Measurements from ENCODE around the gene ACTN1. TPM values are rescaled to one million over a fixed set of nuclear protein-coding genes. Genes with fewer than 3 reads are reported as not detected.

ACTN1 gene
- total and polyA plus RNA-seq, 2 experiments from 2014 or later: 121 to 280 TPM

DNA sequence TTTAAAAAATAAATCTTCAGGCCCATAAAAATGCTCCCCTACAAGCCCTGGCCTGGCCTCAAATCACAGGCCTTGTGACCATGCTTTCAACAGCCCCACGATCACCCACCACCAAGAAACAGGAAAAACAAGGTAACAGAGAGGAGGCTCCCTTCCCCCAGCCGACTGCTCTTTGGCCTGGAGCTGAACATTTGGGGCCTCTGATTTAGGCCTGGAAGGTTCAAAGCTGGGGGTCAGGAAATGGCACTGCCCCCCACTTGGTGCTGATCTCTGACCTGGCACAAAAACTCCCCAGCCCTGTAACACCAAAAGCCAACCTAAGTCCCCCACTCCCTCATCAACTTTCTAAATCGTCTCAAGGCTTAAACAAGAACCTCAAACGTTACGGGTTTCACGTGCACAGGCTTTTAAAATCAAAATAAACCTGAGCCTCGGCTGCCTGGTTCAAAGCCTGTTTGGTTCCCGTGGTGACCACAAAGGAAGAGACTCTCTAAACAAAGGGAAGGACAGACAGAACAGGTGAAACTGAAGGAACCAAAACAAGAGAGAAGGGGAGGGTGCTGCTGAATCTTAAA lies 9.0 kb downstream of the ACTN1 start (continued):
- TF ChIP-seq, protein P1, sequence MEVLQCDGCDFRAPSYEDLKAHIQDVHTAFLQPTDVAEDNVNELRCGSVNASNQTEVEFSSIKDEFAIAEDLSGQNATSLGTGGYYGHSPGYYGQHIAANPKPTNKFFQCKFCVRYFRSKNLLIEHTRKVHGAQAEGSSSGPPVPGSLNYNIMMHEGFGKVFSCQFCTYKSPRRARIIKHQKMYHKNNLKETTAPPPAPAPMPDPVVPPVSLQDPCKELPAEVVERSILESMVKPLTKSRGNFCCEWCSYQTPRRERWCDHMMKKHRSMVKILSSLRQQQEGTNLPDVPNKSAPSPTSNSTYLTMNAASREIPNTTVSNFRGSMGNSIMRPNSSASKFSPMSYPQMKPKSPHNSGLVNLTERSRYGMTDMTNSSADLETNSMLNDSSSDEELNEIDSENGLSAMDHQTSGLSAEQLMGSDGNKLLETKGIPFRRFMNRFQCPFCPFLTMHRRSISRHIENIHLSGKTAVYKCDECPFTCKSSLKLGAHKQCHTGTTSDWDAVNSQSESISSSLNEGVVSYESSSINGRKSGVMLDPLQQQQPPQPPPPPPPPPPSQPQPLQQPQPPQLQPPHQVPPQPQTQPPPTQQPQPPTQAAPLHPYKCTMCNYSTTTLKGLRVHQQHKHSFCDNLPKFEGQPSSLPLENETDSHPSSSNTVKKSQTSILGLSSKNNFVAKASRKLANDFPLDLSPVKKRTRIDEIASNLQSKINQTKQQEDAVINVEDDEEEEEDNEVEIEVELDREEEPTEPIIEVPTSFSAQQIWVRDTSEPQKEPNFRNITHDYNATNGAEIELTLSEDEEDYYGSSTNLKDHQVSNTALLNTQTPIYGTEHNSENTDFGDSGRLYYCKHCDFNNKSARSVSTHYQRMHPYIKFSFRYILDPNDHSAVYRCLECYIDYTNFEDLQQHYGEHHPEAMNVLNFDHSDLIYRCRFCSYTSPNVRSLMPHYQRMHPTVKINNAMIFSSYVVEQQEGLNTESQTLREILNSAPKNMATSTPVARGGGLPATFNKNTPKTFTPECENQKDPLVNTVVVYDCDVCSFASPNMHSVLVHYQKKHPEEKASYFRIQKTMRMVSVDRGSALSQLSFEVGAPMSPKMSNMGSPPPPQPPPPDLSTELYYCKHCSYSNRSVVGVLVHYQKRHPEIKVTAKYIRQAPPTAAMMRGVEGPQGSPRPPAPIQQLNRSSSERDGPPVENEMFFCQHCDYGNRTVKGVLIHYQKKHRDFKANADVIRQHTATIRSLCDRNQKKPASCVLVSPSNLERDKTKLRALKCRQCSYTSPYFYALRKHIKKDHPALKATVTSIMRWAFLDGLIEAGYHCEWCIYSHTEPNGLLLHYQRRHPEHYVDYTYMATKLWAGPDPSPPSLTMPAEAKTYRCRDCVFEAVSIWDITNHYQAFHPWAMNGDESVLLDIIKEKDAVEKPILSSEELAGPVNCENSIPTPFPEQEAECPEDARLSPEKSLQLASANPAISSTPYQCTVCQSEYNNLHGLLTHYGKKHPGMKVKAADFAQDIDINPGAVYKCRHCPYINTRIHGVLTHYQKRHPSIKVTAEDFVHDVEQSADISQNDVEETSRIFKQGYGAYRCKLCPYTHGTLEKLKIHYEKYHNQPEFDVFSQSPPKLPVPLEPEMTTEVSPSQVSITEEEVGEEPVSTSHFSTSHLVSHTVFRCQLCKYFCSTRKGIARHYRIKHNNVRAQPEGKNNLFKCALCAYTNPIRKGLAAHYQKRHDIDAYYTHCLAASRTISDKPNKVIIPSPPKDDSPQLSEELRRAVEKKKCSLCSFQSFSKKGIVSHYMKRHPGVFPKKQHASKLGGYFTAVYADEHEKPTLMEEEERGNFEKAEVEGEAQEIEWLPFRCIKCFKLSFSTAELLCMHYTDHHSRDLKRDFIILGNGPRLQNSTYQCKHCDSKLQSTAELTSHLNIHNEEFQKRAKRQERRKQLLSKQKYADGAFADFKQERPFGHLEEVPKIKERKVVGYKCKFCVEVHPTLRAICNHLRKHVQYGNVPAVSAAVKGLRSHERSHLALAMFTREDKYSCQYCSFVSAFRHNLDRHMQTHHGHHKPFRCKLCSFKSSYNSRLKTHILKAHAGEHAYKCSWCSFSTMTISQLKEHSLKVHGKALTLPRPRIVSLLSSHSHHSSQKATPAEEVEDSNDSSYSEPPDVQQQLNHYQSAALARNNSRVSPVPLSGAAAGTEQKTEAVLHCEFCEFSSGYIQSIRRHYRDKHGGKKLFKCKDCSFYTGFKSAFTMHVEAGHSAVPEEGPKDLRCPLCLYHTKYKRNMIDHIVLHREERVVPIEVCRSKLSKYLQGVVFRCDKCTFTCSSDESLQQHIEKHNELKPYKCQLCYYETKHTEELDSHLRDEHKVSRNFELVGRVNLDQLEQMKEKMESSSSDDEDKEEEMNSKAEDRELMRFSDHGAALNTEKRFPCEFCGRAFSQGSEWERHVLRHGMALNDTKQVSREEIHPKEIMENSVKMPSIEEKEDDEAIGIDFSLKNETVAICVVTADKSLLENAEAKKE (CRISPR knock-in tag; IDR thresholded peaks at IDR 0.05): no peak
- TF ChIP-seq, protein P2, sequence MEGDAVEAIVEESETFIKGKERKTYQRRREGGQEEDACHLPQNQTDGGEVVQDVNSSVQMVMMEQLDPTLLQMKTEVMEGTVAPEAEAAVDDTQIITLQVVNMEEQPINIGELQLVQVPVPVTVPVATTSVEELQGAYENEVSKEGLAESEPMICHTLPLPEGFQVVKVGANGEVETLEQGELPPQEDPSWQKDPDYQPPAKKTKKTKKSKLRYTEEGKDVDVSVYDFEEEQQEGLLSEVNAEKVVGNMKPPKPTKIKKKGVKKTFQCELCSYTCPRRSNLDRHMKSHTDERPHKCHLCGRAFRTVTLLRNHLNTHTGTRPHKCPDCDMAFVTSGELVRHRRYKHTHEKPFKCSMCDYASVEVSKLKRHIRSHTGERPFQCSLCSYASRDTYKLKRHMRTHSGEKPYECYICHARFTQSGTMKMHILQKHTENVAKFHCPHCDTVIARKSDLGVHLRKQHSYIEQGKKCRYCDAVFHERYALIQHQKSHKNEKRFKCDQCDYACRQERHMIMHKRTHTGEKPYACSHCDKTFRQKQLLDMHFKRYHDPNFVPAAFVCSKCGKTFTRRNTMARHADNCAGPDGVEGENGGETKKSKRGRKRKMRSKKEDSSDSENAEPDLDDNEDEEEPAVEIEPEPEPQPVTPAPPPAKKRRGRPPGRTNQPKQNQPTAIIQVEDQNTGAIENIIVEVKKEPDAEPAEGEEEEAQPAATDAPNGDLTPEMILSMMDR (conservative IDR thresholded peaks at IDR 0.05; ENCODE audit: low read depth in 2 of 2): no peak
- TF ChIP-seq NANOG (IDR thresholded peaks at IDR 0.05; ENCODE audit: borderline replicate concordance) (no peak), POLR2AphosphoS5 (IDR thresholded peaks at IDR 0.05; ENCODE audit: low read depth) (no peak), CREB1 (CRISPR knock-in tag; IDR thresholded peaks at IDR 0.05; ENCODE audit: low read depth) (no peak), STAT1 (IDR thresholded peaks at IDR 0.05; ENCODE audit: unreplicated experiment) (no peak)
